ENCODE results near the gene MINDY4. TPM values are rescaled to one million over a fixed set of nuclear protein-coding genes. Genes with fewer than 3 reads are reported as not detected.

The MINDY4 gene
- total RNA-seq, 3 donors from 2014 or later (not counting 1 experiment from before 2014, with no cell fraction given), result 1.1 to 1.7 (median 1.1) TPM

- no peak for ATAC-seq
- Mint-ChIP-seq H3K36me3 (no peaks in the 10 kb centered on the region), H3K9me3 (no peaks in the 10 kb centered on the region), H3K4me3 (no peak overlapping the region), H3K27me3 (ENCODE audit: low read depth in 2 of 2) (peaks cover 0 to 4% of the 10 kb centered on the region in 2 donors), H3K27ac (no peak overlapping the region), H3K4me1 (no peaks in the 10 kb centered on the region)
- Histone ChIP-seq H3K27ac (ENCODE audit: low read length) (no peak overlapping the region), H3K36me3 (ENCODE audit: control insufficient read depth, insufficient read depth, low read length) (no peaks in the 10 kb centered on the region), H3K9me3 (ENCODE audit: control insufficient read depth, insufficient read depth, low read length) (no peaks in the 10 kb centered on the region), H3K4me3 (ENCODE audit: low read length) (no peak overlapping the region), H3K27me3 (ENCODE audit: control insufficient read depth, insufficient read depth, low read length) (no peaks in the 10 kb centered on the region), H3K4me1 (ENCODE audit: control insufficient read depth, insufficient read depth, low read length) (no peaks in the 10 kb centered on the region)
- DNase-seq, result no peak
- intact Hi-C loops (cut with micrococcal nuclease), result no loop called here
- WGBS (ENCODE audit: insufficient coverage), result 92% methylated on average over 4 of the region's 4 CpGs
- TF ChIP-seq CTCF (IDR thresholded peaks at IDR 0.05), result no peak
Measured at GRCh38 chr7:30849565-30849964, 78.3 kb downstream of the MINDY4 start.

- 93% methylated on average over 17 of the region's 17 CpGs for WGBS (ENCODE audit: insufficient coverage)
- Histone ChIP-seq H3K4me3 (ENCODE audit: low read length) (no peak overlapping the region), H3K9me3 (ENCODE audit: control insufficient read depth, insufficient read depth, low read length) (no peaks in the 10 kb centered on the region), H3K4me1 (ENCODE audit: control insufficient read depth, insufficient read depth, low read length) (no peaks in the 10 kb centered on the region), H3K36me3 (ENCODE audit: control insufficient read depth, insufficient read depth, low read length) (no peaks in the 10 kb centered on the region), H3K27me3 (ENCODE audit: control insufficient read depth, insufficient read depth, low read length) (no peaks in the 10 kb centered on the region), H3K27ac (ENCODE audit: low read length) (no peak overlapping the region)
- TF ChIP-seq CTCF (IDR thresholded peaks at IDR 0.05), result no peak
- ATAC-seq (no peak), DNase-seq (no peak)
- no peaks in the 10 kb centered on the region for H3K36me3 Mint-ChIP-seq
- no peak overlapping the region for H3K4me3 Mint-ChIP-seq
- intact Hi-C loops (cut with micrococcal nuclease), result no loop called here
- H3K9me3 Mint-ChIP-seq, result no peaks in the 10 kb centered on the region
- peaks cover 0 to 4% of the 10 kb centered on the region in 2 donors for H3K27me3 Mint-ChIP-seq (ENCODE audit: low read depth in 2 of 2)
- no peak overlapping the region for H3K27ac Mint-ChIP-seq
- H3K4me1 Mint-ChIP-seq, result no peaks in the 10 kb centered on the region
Measured at GRCh38 chr7:30850426-30850825, 79.2 kb downstream of the MINDY4 start.

GRCh38 chr7:30851651-30852307 is 80.6 kb downstream of the MINDY4 start:
- Mint-ChIP-seq H3K4me1 (no peaks in the 10 kb centered on the region), H3K9me3 (no peaks in the 10 kb centered on the region), H3K27me3 (ENCODE audit: low read depth in 2 of 2) (peaks cover 0 to 4% of the 10 kb centered on the region in 2 donors), H3K36me3 (no peaks in the 10 kb centered on the region), H3K4me3 (no peak overlapping the region), H3K27ac (no peak overlapping the region)
- Histone ChIP-seq H3K9me3 (ENCODE audit: control insufficient read depth, insufficient read depth, low read length) (no peaks in the 10 kb centered on the region), H3K4me3 (ENCODE audit: low read length) (no peak overlapping the region), H3K4me1 (ENCODE audit: control insufficient read depth, insufficient read depth, low read length) (no peaks in the 10 kb centered on the region), H3K27ac (ENCODE audit: low read length) (no peak overlapping the region), H3K27me3 (ENCODE audit: control insufficient read depth, insufficient read depth, low read length) (no peaks in the 10 kb centered on the region), H3K36me3 (ENCODE audit: control insufficient read depth, insufficient read depth, low read length) (no peaks in the 10 kb centered on the region)
- no peak for ATAC-seq
- WGBS (ENCODE audit: insufficient coverage), result 87% methylated on average over 12 of the region's 12 CpGs
- DNase-seq, result no peak
- intact Hi-C loops (cut with micrococcal nuclease), result no loop called here
- no peak for TF ChIP-seq CTCF (IDR thresholded peaks at IDR 0.05)

GRCh38 chr7:30852308-30852684 is 81.1 kb downstream of the MINDY4 start:
- TF ChIP-seq CTCF (IDR thresholded peaks at IDR 0.05), result no peak
- Histone ChIP-seq H3K4me3 (ENCODE audit: low read length) (no peak overlapping the region), H3K9me3 (ENCODE audit: control insufficient read depth, insufficient read depth, low read length) (no peaks in the 10 kb centered on the region), H3K27me3 (ENCODE audit: control insufficient read depth, insufficient read depth, low read length) (no peaks in the 10 kb centered on the region), H3K27ac (ENCODE audit: low read length) (no peak overlapping the region), H3K36me3 (ENCODE audit: control insufficient read depth, insufficient read depth, low read length) (no peaks in the 10 kb centered on the region), H3K4me1 (ENCODE audit: control insufficient read depth, insufficient read depth, low read length) (no peaks in the 10 kb centered on the region)
- DNase-seq (no peak), ATAC-seq (no peak)
- Mint-ChIP-seq H3K36me3 (no peaks in the 10 kb centered on the region), H3K27me3 (ENCODE audit: low read depth in 2 of 2) (peaks cover 0 to 4% of the 10 kb centered on the region in 2 donors), H3K9me3 (no peaks in the 10 kb centered on the region), H3K4me3 (no peak overlapping the region), H3K27ac (no peak overlapping the region), H3K4me1 (no peaks in the 10 kb centered on the region)
- WGBS (ENCODE audit: insufficient coverage), result 75% methylated on average over 4 of the region's 4 CpGs
- intact Hi-C loops (cut with micrococcal nuclease), result no loop called here
